GM08714 (cell line): ENCODE data around the gene ZFYVE16.
"Not testable (repeated sequence)": the region's sequence is repeated elsewhere in the genome, so short reads cannot be mapped to it uniquely, and the experiment has no call there.

Experiments used
- H3K4me3 ChIP-seq: fragments of 200-500 bp; sonication (Bioruptor generic); 2 replicates; pipeline ENCODE4 v1.5.1; 2014; ENCODE audit warnings: mild to moderate bottlenecking, low read length, inconsistent platforms
- ZNF274 ChIP-seq: IDR thresholded peaks from 2 replicates; pipeline ENCODE4 v1.6.1; 2012; ENCODE audit warnings: mild to moderate bottlenecking, low read depth, low read length

ZFYVE16 gene

GRCh38 chr5:80399526-80400239, 8.2 kb upstream of the ZFYVE16 start:
- no peak overlapping the region for H3K4me3 ChIP-seq
- TF ChIP-seq ZNF274 = no peak

- H3K4me3 ChIP-seq = not testable (repeated sequence)
Measured at GRCh38 chr5:80400368-80400767, 7.5 kb upstream of the ZFYVE16 start.

- H3K4me3 ChIP-seq = no peak overlapping the region
- no peak for TF ChIP-seq ZNF274
Measured at GRCh38 chr5:80403782-80404181, 4.1 kb upstream of the ZFYVE16 start.

GRCh38 chr5:80406980-80407734, 707 bp upstream of the ZFYVE16 start:
- no peak for TF ChIP-seq ZNF274
- peak overlapping the region; percentile 78; the same call in 1 of the 2 replicates for H3K4me3 ChIP-seq

GRCh38 chr5:80408484-80409366, 861 bp downstream of the ZFYVE16 start:
- no peak for TF ChIP-seq ZNF274

GRCh38 chr5:80409367-80409966, 1.6 kb downstream of the ZFYVE16 start:
- TF ChIP-seq ZNF274 = no peak
- H3K4me3 ChIP-seq = peak overlapping the region; percentile 78; the same call in 1 of the 2 replicates

More at GRCh38 chr5:80408484-80409366, 861 bp downstream of the ZFYVE16 start:
- peak overlapping the region; percentile 78 for H3K4me3 ChIP-seq

- no peak for TF ChIP-seq ZNF274
- H3K4me3 ChIP-seq = no peak overlapping the region
Measured at GRCh38 chr5:80411589-80412219, 3.8 kb downstream of the ZFYVE16 start.

- no peak for TF ChIP-seq ZNF274
- H3K4me3 ChIP-seq = no peak overlapping the region
Measured at GRCh38 chr5:80414113-80414512, 6.2 kb downstream of the ZFYVE16 start.

GRCh38 chr5:80417973-80418372, 10.1 kb downstream of the ZFYVE16 start:
- no peak for TF ChIP-seq ZNF274
- H3K4me3 ChIP-seq = no peak overlapping the region

GRCh38 chr5:80424365-80424764, 16.5 kb downstream of the ZFYVE16 start:
- H3K4me3 ChIP-seq = not testable (repeated sequence)

- TF ChIP-seq ZNF274 = no peak
- H3K4me3 ChIP-seq = no peak overlapping the region
Measured at GRCh38 chr5:80435476-80435875, 27.6 kb downstream of the ZFYVE16 start.

- no peak for TF ChIP-seq ZNF274
- no peak overlapping the region for H3K4me3 ChIP-seq
Measured at GRCh38 chr5:80437326-80437725, 29.5 kb downstream of the ZFYVE16 start.

GRCh38 chr5:80438739-80439138, 30.9 kb downstream of the ZFYVE16 start:
- H3K4me3 ChIP-seq = no peak overlapping the region
- TF ChIP-seq ZNF274 = no peak

- no peak overlapping the region for H3K4me3 ChIP-seq
- TF ChIP-seq ZNF274 = no peak
Measured at GRCh38 chr5:80439213-80439612, 31.3 kb downstream of the ZFYVE16 start.

- no peak overlapping the region for H3K4me3 ChIP-seq
- TF ChIP-seq ZNF274 = no peak
Measured at GRCh38 chr5:80442742-80443141, 34.9 kb downstream of the ZFYVE16 start.
